Measurements from ENCODE around the gene SMTNL1. TPM values are rescaled to one million over a fixed set of nuclear protein-coding genes. Genes with fewer than 3 reads are reported as not detected.

The SMTNL1 gene
- total and polyA plus RNA-seq, 9 of the 15 experiments (the other 6 are each of a cell fraction or from before 2014, with no cell fraction given): not detected

- ChIA-PET POLR2A (interaction anchor here (0.7 to 1.2 kb wide), 5 partner anchors 10 to 108 kb away, joined by 3 read pairs; no protein-coding TSS in a partner anchor), CTCF (ENCODE audit: low intra/inter-chr PET ratio) (interaction anchor here (0.8 to 4.9 kb wide), 9 partner anchors 73 to 233 kb away, joined by 3 to 37 read pairs (median 4); no protein-coding TSS in a partner anchor)
- H3K9me1 ChIP-seq (ENCODE audit: control insufficient read depth, insufficient read depth, low read length): no peaks in the 10 kb centered on the region
- under 1% methylated on average over 48 of the region's 92 CpGs for whole genome bisulfite sequencing (ENCODE audit: insufficient coverage, low coverage, missing lambda C conversion rate)
- no peak for FAIRE-seq
- peak; percentile 91 for ATAC-seq
- no peaks in the 10 kb centered on the region for H3K27me3 ChIP-seq (ENCODE audit: control insufficient read depth in 2 of 2, insufficient read depth in 2 of 2, low read length in 2 of 2)
- H3K4me1 ChIP-seq (replicated peaks in 1 of 2; ENCODE audit: control insufficient read depth in 2 of 2, insufficient read depth in 2 of 2, low read length in 2 of 2): peaks cover 12 to 19% of the 10 kb centered on the region in 2 experiments; a peak in 4 of 5 replicates
- in situ Hi-C loops (cut with MboI) (loop anchor here (5.0 kb wide), 1 partner anchor 75 kb away; no protein-coding TSS in a partner anchor), intact Hi-C loops (cut with micrococcal nuclease) (loop anchor here (1.0 to 10.0 kb wide), 5 partner anchors 37 to 237 kb away; partner anchors contain the start of gene TIMM10)
- no peaks in the 10 kb centered on the region; the same call in 2 of the 3 replicates for H3K79me2 ChIP-seq (ENCODE audit: control insufficient read depth, insufficient read depth, low read length)
- no peaks in the 10 kb centered on the region for H3K36me3 ChIP-seq (ENCODE audit: control insufficient read depth, insufficient read depth, low read length)
- H3K9me3 ChIP-seq (replicated peaks; ENCODE audit: control insufficient read depth, insufficient read depth, low read depth, low read length): no peaks in the 10 kb centered on the region
- H3K4me3 ChIP-seq: peak within 1 kb of the TSS; percentile 78
- no peaks in the 10 kb centered on the region for H4K20me1 ChIP-seq (replicated peaks; ENCODE audit: control insufficient read depth, insufficient read depth, low read length)
- peak; percentile 69 to 85 (median 82) for DNase-seq (ENCODE audit: extremely low read depth in 1 of 4, low spot score in 3 of 4)
- H3K4me2 ChIP-seq (ENCODE audit: insufficient read depth, low read length): peak within 1 kb of the TSS; percentile 97
- H3K9ac ChIP-seq (ENCODE audit: insufficient read depth in 1 of 2, low read depth in 2 of 2, low read length in 2 of 2): peak within 1 kb of the TSS; percentile 76 to 96
- BruUV-seq (replicated peaks): no TSS peak
- peak within 1 kb of the TSS; percentile 100 for H2AFZ ChIP-seq (ENCODE audit: low read depth, low read length)
- peak within 1 kb of the TSS; percentile 60; the same call in 2 of the 3 replicates for H3K27ac ChIP-seq (ENCODE audit: extremely low read depth, low read depth, low read length)
- TF ChIP-seq PRDM10 (IDR thresholded peaks at IDR 0.05; ENCODE audit: partially characterized antibody) (no peak), MGA (IDR thresholded peaks at IDR 0.05) (0 out of 2 replicates have a peak, but pooled peaks have one; percentile 34), BCL6 (CRISPR knock-in tag; IDR thresholded peaks at IDR 0.05) (no peak)
Measured at GRCh38 chr11:57567515-57568329, 30.3 kb downstream of the SMTNL1 start, which contains the start of gene UBE2L6. UBE2L6 (minus strand) TSS chr11:57567672; CDS start chr11:57567611, 61 bp downstream.

Measured in K562 (cell line).